K562 (cell line): ENCODE measurements around the gene CDKN2B-AS1. TPM values are rescaled to one million over a fixed set of nuclear protein-coding genes. Genes with fewer than 3 reads are reported as not detected.

Experiments
- E2F6 ChIP-seq, 2 experiments: IDR thresholded peaks; 2 replicates each; pipeline ENCODE4 v1.6.1; 2011; ENCODE audit warnings: borderline replicate concordance in 1 of 2, control low read depth in 1 of 2, low read depth in 1 of 2, low read length in 1 of 2, mild to moderate bottlenecking in 1 of 2, mixed read lengths in 1 of 2, moderate library complexity in 1 of 2; ENCODE audit not compliant: insufficient read depth in 1 of 2, insufficient read length in 1 of 2, poor library complexity in 1 of 2, severe bottlenecking in 1 of 2; ENCODE audit errors: extremely low read depth in 1 of 2
- RERE ChIP-seq: sonication (generic); formaldehyde crosslinking; IDR thresholded peaks from 2 replicates; pipeline ENCODE4 v1.8.0; 2023; ENCODE audit warnings: missing genetic modification reagents, mild to moderate bottlenecking, borderline replicate concordance
- ZNF77 ChIP-seq: fragments of 250-450 bp; sonication (Bioruptor Pico); IDR thresholded peaks from 2 replicates; pipeline ENCODE4 v1.5.0; 2020
- polyA plus RNA-seq, 8 experiments: library from polyadenylated mRNA; depleted of rRNA in 4 of 8; stranded (reverse) in 5 of 8; unstranded in 3 of 8; fragments of >200 nt; fragmentation: Nextera tagmentation in 2 of 8; fragmentation: Illumina TruSeq in 1 of 8; extraction: Ambion mirVana in 2 of 8; extraction: Trizol in 1 of 8; gene quantifications; 2 replicates each; pipeline versions ENCODE4 v1.2.1 to v1.2.3, GENCODE V29; 2011 to 2014; ENCODE audit warnings: inconsistent platforms in 1 of 8, missing spikeins in 1 of 8
- total RNA-seq, 7 experiments: library from RNA; depleted of rRNA in 6 of 7; stranded (reverse); fragments of >200 nt in 6 of 7; fragmentation: Illumina TruSeq in 2 of 7; extraction: Trizol in 2 of 7; gene quantifications; 2 replicates each; pipeline versions ENCODE4 v1.2.1 to v1.2.3, GENCODE V29; 2011 to 2021; ENCODE audit warnings: low replicate concordance in 1 of 7

CDKN2B-AS1 gene
- total and polyA plus RNA-seq, 9 of the 15 experiments (the other 6 are each of a cell fraction or from before 2014, with no cell fraction given): not detected

- TF ChIP-seq RERE (CRISPR knock-in tag): no peak
- TF ChIP-seq E2F6 (IDR thresholded peaks at IDR 0.05; ENCODE audit: borderline replicate concordance in 1 of 2, extremely low read depth in 1 of 2, insufficient read depth in 1 of 2, insufficient read length in 1 of 2, low read depth in 1 of 2, low read length in 1 of 2, poor library complexity in 1 of 2, severe bottlenecking in 1 of 2): no peak
- no peak for TF ChIP-seq ZNF77 (CRISPR knock-in tag)
- TF ChIP-seq, all 486 proteins: peak for 0
These were observed 11.6 kb upstream of the CDKN2B-AS1 start (continued) for GRCh38 chr9:21982861-21983560.
